Smooth muscle cell (in vitro differentiated cells): ENCODE measurements around the gene TP53I13. TPM values are rescaled to one million over a fixed set of nuclear protein-coding genes. Genes with fewer than 3 reads are reported as not detected.

Experiments used
- DNase-seq: peaks from one replicate; lab custom pipeline; 2025; ENCODE audit not compliant: unreplicated experiment; lab: John Stamatoyannopoulos, UW
- H2AFZ ChIP-seq: fragments of 200-600 bp; sonication (generic); 2 replicates; pipeline ENCODE4 v1.6.0; 2016; ENCODE audit warnings: antibody characterized with exemption, low read depth, mild to moderate bottlenecking
- H3F3A ChIP-seq: fragments of 200-600 bp; sonication (generic); 2 replicates; pipeline ENCODE4 v1.6.0; 2017; ENCODE audit warnings: antibody characterized with exemption, low read depth
- H3K27ac ChIP-seq: fragments of 200-600 bp; sonication (generic); 2 replicates; pipeline ENCODE4 v1.5.1; 2016; ENCODE audit warnings: low read depth, mild to moderate bottlenecking
- H3K27me3 ChIP-seq: fragments of 200-600 bp; sonication (generic); 2 replicates; pipeline ENCODE4 v1.6.1; 2016; ENCODE audit warnings: low read depth, mild to moderate bottlenecking
- H3K36me3 ChIP-seq: fragments of 200-600 bp; sonication (generic); 2 replicates; pipeline ENCODE4 v1.5.1; 2016; ENCODE audit warnings: low read depth
- H3K4me1 ChIP-seq: fragments of 200-600 bp; sonication (generic); 2 replicates; pipeline ENCODE4 v1.5.1; 2016; ENCODE audit warnings: low read depth
- H3K4me2 ChIP-seq: fragments of 200-600 bp; sonication (generic); 2 replicates; pipeline ENCODE4 v1.6.0; 2016; ENCODE audit warnings: mild to moderate bottlenecking
- H3K4me3 ChIP-seq: fragments of 200-600 bp; sonication (generic); 2 replicates; pipeline ENCODE4 v1.5.1; 2016; ENCODE audit warnings: mild to moderate bottlenecking
- H3K79me2 ChIP-seq: fragments of 200-600 bp; sonication (generic); 2 replicates; pipeline ENCODE4 v1.6.0; 2016; ENCODE audit warnings: low read depth, mild to moderate bottlenecking
- H3K9ac ChIP-seq: fragments of 200-600 bp; sonication (generic); 2 replicates; pipeline ENCODE4 v1.6.0; 2016; ENCODE audit warnings: low read depth
- H3K9me3 ChIP-seq: fragments of 200-600 bp; sonication (generic); replicated peaks from 2 replicates; pipeline ENCODE4 v1.5.1; 2016; ENCODE audit warnings: low read depth
- H4K20me1 ChIP-seq: fragments of 200-600 bp; sonication (generic); 2 replicates; pipeline ENCODE4 v1.6.0; 2016; ENCODE audit warnings: low read depth
- WGBS: methylation state at CpG from one replicate; pipeline ENCODE4 v1.1.7; 2016; ENCODE audit warnings: low lambda C conversion rate; 5-methylcytosine and 5-hydroxymethylcytosine counted together
- polyA plus RNA-seq: library from polyadenylated mRNA; unstranded; fragments of >200 nt; fragmentation: Nextera tagmentation; extraction: Ambion mirVana; gene quantifications from 2 replicates; pipeline ENCODE4 v1.2.1, GENCODE V29; 2016
- total RNA-seq: library from RNA; depleted of rRNA; stranded (reverse); fragments of >200 nt; gene quantifications from 2 replicates; pipeline ENCODE4 v1.2.3, GENCODE V29; 2014
- TF ChIP-seq, protein P1 (sequence below): fragments of 200-600 bp; sonication (generic); IDR thresholded peaks from 2 replicates; pipeline ENCODE4 v1.5.1; 2017; ENCODE audit warnings: borderline replicate concordance, mild to moderate bottlenecking, antibody characterized with exemption; ENCODE audit not compliant: insufficient read depth, poor library complexity, severe bottlenecking

Gene TP53I13
- total and polyA plus RNA-seq, 2 experiments from 2014 or later = 50.7 to 105 TPM

DNA sequence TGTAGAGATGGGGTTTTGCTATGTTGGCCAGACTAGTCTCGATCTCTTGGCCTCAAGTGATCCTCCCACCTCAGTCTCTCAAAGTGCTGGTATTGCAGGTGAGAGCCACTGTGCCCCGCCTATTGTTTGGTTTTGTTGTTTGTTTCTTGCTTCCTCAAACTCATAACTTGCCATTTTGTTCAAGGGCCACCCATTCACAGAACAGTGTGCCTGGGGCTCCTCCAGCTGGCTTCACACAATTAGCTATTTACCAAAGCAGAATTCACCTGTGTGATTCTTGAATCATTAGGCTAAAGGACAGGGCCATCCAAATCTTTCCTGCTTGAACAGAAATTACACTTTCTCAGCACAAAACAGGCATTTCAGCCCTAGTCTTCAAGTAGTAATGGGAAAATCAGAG is 8.9 kb upstream of the TP53I13 start:
- Histone ChIP-seq H2AFZ (no peak overlapping the region), H3K27me3 (peaks cover 2% of the 10 kb centered on the region), H3K9me3 (no peaks in the 10 kb centered on the region), H3K79me2 (no peaks in the 10 kb centered on the region), H3K9ac (no peak overlapping the region), H3K36me3 (no peaks in the 10 kb centered on the region), H3K4me1 (no peaks in the 10 kb centered on the region), H3K4me3 (no peak overlapping the region), H3K4me2 (no peak overlapping the region), H3K27ac (no peak overlapping the region), H3F3A (no peaks in the 10 kb centered on the region), H4K20me1 (no peaks in the 10 kb centered on the region)
- WGBS = 89% methylated on average over 2 of the region's 2 CpGs
- TF ChIP-seq, protein P1, sequence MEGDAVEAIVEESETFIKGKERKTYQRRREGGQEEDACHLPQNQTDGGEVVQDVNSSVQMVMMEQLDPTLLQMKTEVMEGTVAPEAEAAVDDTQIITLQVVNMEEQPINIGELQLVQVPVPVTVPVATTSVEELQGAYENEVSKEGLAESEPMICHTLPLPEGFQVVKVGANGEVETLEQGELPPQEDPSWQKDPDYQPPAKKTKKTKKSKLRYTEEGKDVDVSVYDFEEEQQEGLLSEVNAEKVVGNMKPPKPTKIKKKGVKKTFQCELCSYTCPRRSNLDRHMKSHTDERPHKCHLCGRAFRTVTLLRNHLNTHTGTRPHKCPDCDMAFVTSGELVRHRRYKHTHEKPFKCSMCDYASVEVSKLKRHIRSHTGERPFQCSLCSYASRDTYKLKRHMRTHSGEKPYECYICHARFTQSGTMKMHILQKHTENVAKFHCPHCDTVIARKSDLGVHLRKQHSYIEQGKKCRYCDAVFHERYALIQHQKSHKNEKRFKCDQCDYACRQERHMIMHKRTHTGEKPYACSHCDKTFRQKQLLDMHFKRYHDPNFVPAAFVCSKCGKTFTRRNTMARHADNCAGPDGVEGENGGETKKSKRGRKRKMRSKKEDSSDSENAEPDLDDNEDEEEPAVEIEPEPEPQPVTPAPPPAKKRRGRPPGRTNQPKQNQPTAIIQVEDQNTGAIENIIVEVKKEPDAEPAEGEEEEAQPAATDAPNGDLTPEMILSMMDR = no peak
- no peak for DNase-seq

DNA sequence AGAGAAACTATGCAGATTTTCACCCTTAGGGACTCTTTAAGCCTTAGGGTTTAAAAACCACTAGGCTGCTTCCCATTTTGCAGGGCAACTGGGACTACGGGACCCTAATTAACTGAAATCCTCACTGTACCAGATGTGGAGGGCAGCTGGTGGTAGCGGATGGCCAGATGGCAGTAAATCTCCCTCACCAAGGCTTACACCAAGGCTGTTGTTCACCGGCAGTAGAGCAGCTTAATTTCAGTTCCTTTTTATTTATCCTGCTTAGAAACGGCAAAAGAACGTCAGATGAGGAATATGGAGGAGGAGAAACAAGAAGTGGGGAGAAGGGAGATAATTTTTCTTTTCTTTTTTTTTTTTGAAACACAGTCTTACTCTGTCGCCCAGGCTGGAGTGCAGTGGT is 8.2 kb upstream of the TP53I13 start:
- peaks cover under 1% of the 10 kb centered on the region for H3K4me1 ChIP-seq
- no peaks in the 10 kb centered on the region for H3K79me2 ChIP-seq
- 69% methylated on average over 6 of the region's 6 CpGs for WGBS
- TF ChIP-seq, protein P1 = no peak
- no peaks in the 10 kb centered on the region for H3F3A ChIP-seq
- H4K20me1 ChIP-seq = no peaks in the 10 kb centered on the region
- H3K9me3 ChIP-seq = no peaks in the 10 kb centered on the region
- no peak overlapping the region for H3K4me3 ChIP-seq
- no peaks in the 10 kb centered on the region for H3K36me3 ChIP-seq
- H3K27me3 ChIP-seq = peaks cover 7% of the 10 kb centered on the region
- H3K4me2 ChIP-seq = no peak overlapping the region
- H3K9ac ChIP-seq = no peak overlapping the region
- H2AFZ ChIP-seq = no peak overlapping the region
- DNase-seq = no peak
- no peak overlapping the region for H3K27ac ChIP-seq

DNA sequence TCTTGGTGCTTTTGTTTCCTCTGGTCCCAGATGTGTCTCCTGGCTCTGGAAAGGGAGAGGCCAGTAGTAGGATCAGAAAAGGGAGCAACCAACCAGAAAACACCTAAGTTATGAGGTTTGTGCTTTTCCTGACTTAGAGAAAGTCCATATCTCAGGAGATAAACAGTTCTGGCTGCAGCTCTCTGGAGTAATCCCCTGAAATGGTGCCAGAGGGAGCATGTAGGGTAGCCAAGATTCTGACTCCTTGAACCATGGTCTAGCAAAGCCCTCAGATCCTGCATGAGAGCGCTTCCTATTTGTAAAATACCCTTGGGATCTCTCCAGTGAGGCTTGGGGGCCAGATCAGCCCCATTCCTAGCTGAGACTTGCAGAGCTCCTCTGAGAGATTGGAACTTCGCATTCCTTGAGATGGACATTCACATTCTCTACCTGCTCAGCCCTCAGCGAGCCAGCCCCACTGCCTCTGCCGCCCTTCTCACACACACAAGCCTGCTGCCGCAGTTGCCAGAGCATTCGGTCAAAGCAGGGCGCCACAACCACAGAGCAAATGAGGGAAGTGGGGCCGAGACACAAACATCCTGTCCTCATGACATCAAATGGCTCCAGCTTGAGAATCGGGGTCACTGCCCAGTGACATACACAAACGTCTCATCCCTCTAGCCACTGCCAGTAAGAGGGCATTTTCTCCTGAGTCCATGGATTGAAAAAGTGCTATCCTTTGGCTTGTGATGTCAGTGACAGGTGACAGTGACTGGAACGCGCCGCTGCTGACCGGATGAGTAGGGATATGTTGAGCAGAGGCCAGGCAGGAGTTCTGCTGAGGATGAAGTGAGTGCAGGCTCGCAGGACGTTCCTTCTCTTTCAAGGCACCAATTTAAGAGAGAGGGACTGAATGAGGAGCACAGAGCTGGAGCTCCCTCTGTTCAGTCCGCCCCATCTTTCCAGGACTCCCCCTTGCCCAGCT is 6.7 kb upstream of the TP53I13 start:
- no peak overlapping the region for H2AFZ ChIP-seq
- H3K9me3 ChIP-seq = no peaks in the 10 kb centered on the region
- H3K4me2 ChIP-seq = no peak overlapping the region
- H3K27me3 ChIP-seq = peaks cover 14% of the 10 kb centered on the region
- DNase-seq = no peak
- no peak overlapping the region for H3K27ac ChIP-seq
- no peak overlapping the region for H3K4me3 ChIP-seq
- H3K4me1 ChIP-seq = peaks cover 13% of the 10 kb centered on the region
- H3K36me3 ChIP-seq = no peaks in the 10 kb centered on the region
- H3K79me2 ChIP-seq = no peaks in the 10 kb centered on the region
- H3F3A ChIP-seq = no peaks in the 10 kb centered on the region
- no peaks in the 10 kb centered on the region for H4K20me1 ChIP-seq
- 94% methylated on average over 17 of the region's 17 CpGs for WGBS
- TF ChIP-seq, protein P1 = no peak
- H3K9ac ChIP-seq = no peak overlapping the region
